HL-60 (cell line): Measurements from ENCODE around the gene CNOT6.
A peak's percentile ranks its signal among the peaks of the same experiment; 100 is the strongest.

Experiments used
- DNase-seq, 2 experiments: peaks; one replicate each; pipeline ENCODE4 v3.0.0-alpha.2; 2010 to 2020; ENCODE audit warnings: low read depth in 1 of 2, low spot score in 1 of 2
- H3K27ac ChIP-seq: fragments of 250-450 bp; sonication (Bioruptor Pico); replicated peaks from 2 replicates; pipeline ENCODE4 v1.5.1; 2020; ENCODE audit warnings: mild to moderate bottlenecking, moderate library complexity
- H3K27me3 ChIP-seq: fragments of 250-450 bp; sonication (Bioruptor Pico); 2 replicates; pipeline ENCODE4 v1.5.1; 2021; ENCODE audit warnings: mild to moderate bottlenecking, moderate library complexity; ENCODE audit not compliant: insufficient read depth, poor library complexity, severe bottlenecking
- H3K4me3 ChIP-seq: replicated peaks from 2 replicates; pipeline ENCODE4 v1.5.1; 2011; ENCODE audit warnings: mild to moderate bottlenecking, control low read depth, low read length; ENCODE audit not compliant: insufficient read depth
- GABPA ChIP-seq: IDR thresholded peaks from 2 replicates; pipeline ENCODE4 v1.6.1; 2012; ENCODE audit warnings: low read depth
- POLR2AphosphoS5 ChIP-seq: IDR thresholded peaks from 2 replicates; pipeline ENCODE4 v1.6.1; 2012; ENCODE audit warnings: low read depth
- REST ChIP-seq: IDR thresholded peaks from 2 replicates; pipeline ENCODE4 v1.6.1; 2012; ENCODE audit warnings: low read depth; ENCODE audit not compliant: insufficient replicate concordance
- SPI1 ChIP-seq: IDR thresholded peaks from 2 replicates; pipeline ENCODE4 v1.6.1; 2012; ENCODE audit warnings: low read depth, mild to moderate bottlenecking, borderline replicate concordance
- TF ChIP-seq, protein P1 (sequence below): IDR thresholded peaks from one replicate; pipeline ENCODE4 v1.5.1; 2011; ENCODE audit warnings: low read length, control low read depth, inconsistent platforms; ENCODE audit not compliant: insufficient read depth

Gene CNOT6

GRCh38 chr5:180521101-180521500 lies 26.9 kb downstream of the CNOT6 start:
- Histone ChIP-seq H3K4me3 (no peak overlapping the region), H3K27ac (peak overlapping the region; percentile 34), H3K27me3 (no peaks in the 10 kb centered on the region)
- TF ChIP-seq, protein P1, sequence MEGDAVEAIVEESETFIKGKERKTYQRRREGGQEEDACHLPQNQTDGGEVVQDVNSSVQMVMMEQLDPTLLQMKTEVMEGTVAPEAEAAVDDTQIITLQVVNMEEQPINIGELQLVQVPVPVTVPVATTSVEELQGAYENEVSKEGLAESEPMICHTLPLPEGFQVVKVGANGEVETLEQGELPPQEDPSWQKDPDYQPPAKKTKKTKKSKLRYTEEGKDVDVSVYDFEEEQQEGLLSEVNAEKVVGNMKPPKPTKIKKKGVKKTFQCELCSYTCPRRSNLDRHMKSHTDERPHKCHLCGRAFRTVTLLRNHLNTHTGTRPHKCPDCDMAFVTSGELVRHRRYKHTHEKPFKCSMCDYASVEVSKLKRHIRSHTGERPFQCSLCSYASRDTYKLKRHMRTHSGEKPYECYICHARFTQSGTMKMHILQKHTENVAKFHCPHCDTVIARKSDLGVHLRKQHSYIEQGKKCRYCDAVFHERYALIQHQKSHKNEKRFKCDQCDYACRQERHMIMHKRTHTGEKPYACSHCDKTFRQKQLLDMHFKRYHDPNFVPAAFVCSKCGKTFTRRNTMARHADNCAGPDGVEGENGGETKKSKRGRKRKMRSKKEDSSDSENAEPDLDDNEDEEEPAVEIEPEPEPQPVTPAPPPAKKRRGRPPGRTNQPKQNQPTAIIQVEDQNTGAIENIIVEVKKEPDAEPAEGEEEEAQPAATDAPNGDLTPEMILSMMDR: no peak
- TF ChIP-seq REST (no peak), POLR2AphosphoS5 (no peak), GABPA (no peak), SPI1 (no peak)
- DNase-seq: no peak

- no peak for DNase-seq
- Histone ChIP-seq H3K4me3 (no peak overlapping the region), H3K27ac (peak overlapping the region; percentile 34), H3K27me3 (no peaks in the 10 kb centered on the region)
- TF ChIP-seq GABPA (no peak), POLR2AphosphoS5 (no peak), SPI1 (no peak), REST (no peak)
- TF ChIP-seq, protein P1: no peak
Observed at GRCh38 chr5:180521591-180521990, 27.4 kb downstream of the CNOT6 start.

GRCh38 chr5:180522330-180522729 lies 28.2 kb downstream of the CNOT6 start:
- Histone ChIP-seq H3K27ac (no peak overlapping the region), H3K27me3 (no peaks in the 10 kb centered on the region), H3K4me3 (no peak overlapping the region)
- no peak for TF ChIP-seq POLR2AphosphoS5
- TF ChIP-seq SPI1: no peak
- no peak for TF ChIP-seq REST
- no peak for DNase-seq
